HepG2 (cell line): Measurements from ENCODE around the gene TMEM220. TPM values are rescaled to one million over a fixed set of nuclear protein-coding genes. Genes with fewer than 3 reads are reported as not detected.

Source experiments
- FOXO1 ChIP-seq: sonication (generic); formaldehyde crosslinking; IDR thresholded peaks from 2 replicates; pipeline ENCODE4 v1.4.0; 2020; ENCODE audit warnings: missing genetic modification reagents
- HMG20A ChIP-seq: IDR thresholded peaks from 2 replicates; pipeline ENCODE4 v1.6.1; 2016; ENCODE audit warnings: borderline replicate concordance
- MAZ ChIP-seq, 2 experiments: sonication (generic) in 1 of 2; formaldehyde crosslinking in 1 of 2; IDR thresholded peaks; 2 replicates each; pipeline versions ENCODE4 v1.5.0 to v1.6.1; 2012 to 2020; ENCODE audit warnings: low read depth in 2 of 2, mild to moderate bottlenecking in 2 of 2, borderline replicate concordance in 1 of 2, improper control_type of control experiment in 1 of 2, low read length in 1 of 2, missing genetic modification reagents in 1 of 2, moderate library complexity in 1 of 2
- MIER2 ChIP-seq: IDR thresholded peaks from 2 replicates; pipeline ENCODE4 v1.6.1; 2016; ENCODE audit warnings: missing biosample characterization, missing genetic modification reagents
- MIER3 ChIP-seq: IDR thresholded peaks from 2 replicates; pipeline ENCODE4 v1.6.1; 2016; ENCODE audit warnings: missing compliant biosample characterization, borderline replicate concordance
- RAD51 ChIP-seq: fragments of 450-650 bp; IDR thresholded peaks from 2 replicates; pipeline ENCODE4 v1.6.1; 2016; ENCODE audit warnings: borderline replicate concordance
- RFX3 ChIP-seq: IDR thresholded peaks from 2 replicates; pipeline ENCODE4 v1.6.1; 2016; ENCODE audit warnings: missing biosample characterization, missing genetic modification reagents
- RORA ChIP-seq: sonication (generic); formaldehyde crosslinking; IDR thresholded peaks from 2 replicates; pipeline ENCODE4 v1.5.0; 2020; ENCODE audit warnings: mild to moderate bottlenecking, missing genetic modification reagents, moderate library complexity
- ZBTB3 ChIP-seq: sonication (generic); formaldehyde crosslinking; IDR thresholded peaks from 2 replicates; pipeline ENCODE4 v1.4.0; 2020; ENCODE audit warnings: low read depth, mild to moderate bottlenecking, moderate library complexity, missing genetic modification reagents, borderline replicate concordance
- ZFP36 ChIP-seq: fragments of 150-350 bp; IDR thresholded peaks from 2 replicates; pipeline ENCODE4 v1.6.1; 2018; ENCODE audit warnings: borderline replicate concordance, low read length, low read depth; ENCODE audit not compliant: partially characterized antibody
- ZNF543 ChIP-seq: sonication (generic); formaldehyde crosslinking; IDR thresholded peaks from 2 replicates; pipeline ENCODE4 v1.4.0; 2020; ENCODE audit warnings: mild to moderate bottlenecking, missing genetic modification reagents
- ZNF713 ChIP-seq: sonication (generic); formaldehyde crosslinking; IDR thresholded peaks from 2 replicates; pipeline ENCODE4 v1.4.0; 2020; ENCODE audit warnings: mild to moderate bottlenecking, missing genetic modification reagents
- ZNF773 ChIP-seq: sonication (generic); formaldehyde crosslinking; IDR thresholded peaks from 2 replicates; pipeline ENCODE4 v1.4.0; 2020; ENCODE audit warnings: missing genetic modification reagents, borderline replicate concordance
- polyA plus RNA-seq, 8 experiments: library from polyadenylated mRNA; depleted of rRNA in 3 of 8; stranded (reverse) in 7 of 8; unstranded in 1 of 8; fragments of >200 nt; fragmentation: Illumina TruSeq in 4 of 8; extraction: Trizol in 4 of 8; gene quantifications; 2 replicates each; pipeline versions ENCODE4 v1.2.1 to v1.2.3, GENCODE V29; 2011 to 2016; ENCODE audit warnings: low read depth in 4 of 8, missing spikeins in 1 of 8, mixed read lengths in 1 of 8; ENCODE audit not compliant: insufficient read depth in 1 of 8
- total RNA-seq, 5 experiments: library from RNA; depleted of rRNA; stranded (reverse); fragments of >200 nt; fragmentation: Illumina TruSeq; extraction: Trizol; gene quantifications; 2 replicates each; pipeline ENCODE4 v1.2.3, GENCODE V29; 2016; ENCODE audit warnings: low read depth in 1 of 5
- TF ChIP-seq, protein P1 (sequence below): IDR thresholded peaks from 2 replicates; pipeline ENCODE4 v1.6.1; 2016; ENCODE audit warnings: low read depth, missing genetic modification reagents, missing compliant biosample characterization
- TF ChIP-seq, protein P2 (sequence below): sonication (generic); formaldehyde crosslinking; IDR thresholded peaks from 2 replicates; pipeline ENCODE4 v1.4.0; 2020; ENCODE audit warnings: mild to moderate bottlenecking, missing genetic modification reagents

The TMEM220 gene
- total and polyA plus RNA-seq, 2 of the 13 experiments (the other 11 are each of a cell fraction or from before 2014, with no cell fraction given), result 1.3 to 2.2 TPM

DNA sequence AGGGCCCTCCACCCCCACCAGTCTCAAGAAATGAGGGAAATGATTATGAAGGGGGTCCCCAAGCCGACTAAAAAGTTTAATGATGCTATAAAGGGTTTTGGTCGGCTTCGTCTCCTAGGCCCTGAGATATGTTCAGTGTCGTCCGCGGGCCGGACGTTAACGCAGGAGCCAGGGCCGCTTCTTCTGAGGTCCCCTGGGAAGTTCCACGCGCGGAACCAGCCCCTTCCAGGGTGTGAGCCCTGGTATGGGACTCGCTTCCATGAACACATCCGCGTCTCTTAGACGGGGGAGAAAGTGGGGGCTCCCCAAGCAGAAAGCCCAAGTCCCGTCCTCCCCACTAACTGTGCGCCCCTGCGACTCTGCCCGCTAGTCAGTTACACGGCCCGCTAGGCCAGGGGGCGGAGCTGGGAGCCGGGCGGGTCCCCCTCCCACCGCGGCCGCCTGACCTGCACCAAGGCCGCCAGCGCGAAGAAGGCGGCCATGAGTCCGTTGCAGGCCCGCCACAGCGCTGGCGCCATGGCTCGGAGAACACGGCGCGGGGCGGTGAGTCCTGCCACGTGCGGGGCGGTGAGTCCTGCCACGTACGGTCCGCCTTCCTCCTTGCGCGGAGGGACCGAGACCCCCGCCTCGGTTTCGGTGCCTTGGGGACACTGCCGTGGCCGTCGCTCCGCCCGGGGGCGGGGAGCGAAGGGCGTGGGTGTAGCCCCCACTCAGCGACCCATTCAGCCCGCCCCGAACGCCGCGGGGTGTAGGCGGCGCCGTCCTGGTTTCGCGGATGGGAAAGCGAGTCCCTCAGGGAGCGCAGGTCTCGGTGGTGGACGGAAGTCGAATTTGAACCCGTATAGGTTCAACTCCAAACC lies at the start of gene TMEM220 (continued):
- TF ChIP-seq, protein P1, sequence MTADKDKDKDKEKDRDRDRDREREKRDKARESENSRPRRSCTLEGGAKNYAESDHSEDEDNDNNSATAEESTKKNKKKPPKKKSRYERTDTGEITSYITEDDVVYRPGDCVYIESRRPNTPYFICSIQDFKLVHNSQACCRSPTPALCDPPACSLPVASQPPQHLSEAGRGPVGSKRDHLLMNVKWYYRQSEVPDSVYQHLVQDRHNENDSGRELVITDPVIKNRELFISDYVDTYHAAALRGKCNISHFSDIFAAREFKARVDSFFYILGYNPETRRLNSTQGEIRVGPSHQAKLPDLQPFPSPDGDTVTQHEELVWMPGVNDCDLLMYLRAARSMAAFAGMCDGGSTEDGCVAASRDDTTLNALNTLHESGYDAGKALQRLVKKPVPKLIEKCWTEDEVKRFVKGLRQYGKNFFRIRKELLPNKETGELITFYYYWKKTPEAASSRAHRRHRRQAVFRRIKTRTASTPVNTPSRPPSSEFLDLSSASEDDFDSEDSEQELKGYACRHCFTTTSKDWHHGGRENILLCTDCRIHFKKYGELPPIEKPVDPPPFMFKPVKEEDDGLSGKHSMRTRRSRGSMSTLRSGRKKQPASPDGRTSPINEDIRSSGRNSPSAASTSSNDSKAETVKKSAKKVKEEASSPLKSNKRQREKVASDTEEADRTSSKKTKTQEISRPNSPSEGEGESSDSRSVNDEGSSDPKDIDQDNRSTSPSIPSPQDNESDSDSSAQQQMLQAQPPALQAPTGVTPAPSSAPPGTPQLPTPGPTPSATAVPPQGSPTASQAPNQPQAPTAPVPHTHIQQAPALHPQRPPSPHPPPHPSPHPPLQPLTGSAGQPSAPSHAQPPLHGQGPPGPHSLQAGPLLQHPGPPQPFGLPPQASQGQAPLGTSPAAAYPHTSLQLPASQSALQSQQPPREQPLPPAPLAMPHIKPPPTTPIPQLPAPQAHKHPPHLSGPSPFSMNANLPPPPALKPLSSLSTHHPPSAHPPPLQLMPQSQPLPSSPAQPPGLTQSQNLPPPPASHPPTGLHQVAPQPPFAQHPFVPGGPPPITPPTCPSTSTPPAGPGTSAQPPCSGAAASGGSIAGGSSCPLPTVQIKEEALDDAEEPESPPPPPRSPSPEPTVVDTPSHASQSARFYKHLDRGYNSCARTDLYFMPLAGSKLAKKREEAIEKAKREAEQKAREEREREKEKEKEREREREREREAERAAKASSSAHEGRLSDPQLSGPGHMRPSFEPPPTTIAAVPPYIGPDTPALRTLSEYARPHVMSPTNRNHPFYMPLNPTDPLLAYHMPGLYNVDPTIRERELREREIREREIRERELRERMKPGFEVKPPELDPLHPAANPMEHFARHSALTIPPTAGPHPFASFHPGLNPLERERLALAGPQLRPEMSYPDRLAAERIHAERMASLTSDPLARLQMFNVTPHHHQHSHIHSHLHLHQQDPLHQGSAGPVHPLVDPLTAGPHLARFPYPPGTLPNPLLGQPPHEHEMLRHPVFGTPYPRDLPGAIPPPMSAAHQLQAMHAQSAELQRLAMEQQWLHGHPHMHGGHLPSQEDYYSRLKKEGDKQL (CRISPR knock-in tag), result no peak
- no peak; the same call in 1 of the 2 replicates for TF ChIP-seq ZNF543 (CRISPR knock-in tag)
- TF ChIP-seq, protein P2, sequence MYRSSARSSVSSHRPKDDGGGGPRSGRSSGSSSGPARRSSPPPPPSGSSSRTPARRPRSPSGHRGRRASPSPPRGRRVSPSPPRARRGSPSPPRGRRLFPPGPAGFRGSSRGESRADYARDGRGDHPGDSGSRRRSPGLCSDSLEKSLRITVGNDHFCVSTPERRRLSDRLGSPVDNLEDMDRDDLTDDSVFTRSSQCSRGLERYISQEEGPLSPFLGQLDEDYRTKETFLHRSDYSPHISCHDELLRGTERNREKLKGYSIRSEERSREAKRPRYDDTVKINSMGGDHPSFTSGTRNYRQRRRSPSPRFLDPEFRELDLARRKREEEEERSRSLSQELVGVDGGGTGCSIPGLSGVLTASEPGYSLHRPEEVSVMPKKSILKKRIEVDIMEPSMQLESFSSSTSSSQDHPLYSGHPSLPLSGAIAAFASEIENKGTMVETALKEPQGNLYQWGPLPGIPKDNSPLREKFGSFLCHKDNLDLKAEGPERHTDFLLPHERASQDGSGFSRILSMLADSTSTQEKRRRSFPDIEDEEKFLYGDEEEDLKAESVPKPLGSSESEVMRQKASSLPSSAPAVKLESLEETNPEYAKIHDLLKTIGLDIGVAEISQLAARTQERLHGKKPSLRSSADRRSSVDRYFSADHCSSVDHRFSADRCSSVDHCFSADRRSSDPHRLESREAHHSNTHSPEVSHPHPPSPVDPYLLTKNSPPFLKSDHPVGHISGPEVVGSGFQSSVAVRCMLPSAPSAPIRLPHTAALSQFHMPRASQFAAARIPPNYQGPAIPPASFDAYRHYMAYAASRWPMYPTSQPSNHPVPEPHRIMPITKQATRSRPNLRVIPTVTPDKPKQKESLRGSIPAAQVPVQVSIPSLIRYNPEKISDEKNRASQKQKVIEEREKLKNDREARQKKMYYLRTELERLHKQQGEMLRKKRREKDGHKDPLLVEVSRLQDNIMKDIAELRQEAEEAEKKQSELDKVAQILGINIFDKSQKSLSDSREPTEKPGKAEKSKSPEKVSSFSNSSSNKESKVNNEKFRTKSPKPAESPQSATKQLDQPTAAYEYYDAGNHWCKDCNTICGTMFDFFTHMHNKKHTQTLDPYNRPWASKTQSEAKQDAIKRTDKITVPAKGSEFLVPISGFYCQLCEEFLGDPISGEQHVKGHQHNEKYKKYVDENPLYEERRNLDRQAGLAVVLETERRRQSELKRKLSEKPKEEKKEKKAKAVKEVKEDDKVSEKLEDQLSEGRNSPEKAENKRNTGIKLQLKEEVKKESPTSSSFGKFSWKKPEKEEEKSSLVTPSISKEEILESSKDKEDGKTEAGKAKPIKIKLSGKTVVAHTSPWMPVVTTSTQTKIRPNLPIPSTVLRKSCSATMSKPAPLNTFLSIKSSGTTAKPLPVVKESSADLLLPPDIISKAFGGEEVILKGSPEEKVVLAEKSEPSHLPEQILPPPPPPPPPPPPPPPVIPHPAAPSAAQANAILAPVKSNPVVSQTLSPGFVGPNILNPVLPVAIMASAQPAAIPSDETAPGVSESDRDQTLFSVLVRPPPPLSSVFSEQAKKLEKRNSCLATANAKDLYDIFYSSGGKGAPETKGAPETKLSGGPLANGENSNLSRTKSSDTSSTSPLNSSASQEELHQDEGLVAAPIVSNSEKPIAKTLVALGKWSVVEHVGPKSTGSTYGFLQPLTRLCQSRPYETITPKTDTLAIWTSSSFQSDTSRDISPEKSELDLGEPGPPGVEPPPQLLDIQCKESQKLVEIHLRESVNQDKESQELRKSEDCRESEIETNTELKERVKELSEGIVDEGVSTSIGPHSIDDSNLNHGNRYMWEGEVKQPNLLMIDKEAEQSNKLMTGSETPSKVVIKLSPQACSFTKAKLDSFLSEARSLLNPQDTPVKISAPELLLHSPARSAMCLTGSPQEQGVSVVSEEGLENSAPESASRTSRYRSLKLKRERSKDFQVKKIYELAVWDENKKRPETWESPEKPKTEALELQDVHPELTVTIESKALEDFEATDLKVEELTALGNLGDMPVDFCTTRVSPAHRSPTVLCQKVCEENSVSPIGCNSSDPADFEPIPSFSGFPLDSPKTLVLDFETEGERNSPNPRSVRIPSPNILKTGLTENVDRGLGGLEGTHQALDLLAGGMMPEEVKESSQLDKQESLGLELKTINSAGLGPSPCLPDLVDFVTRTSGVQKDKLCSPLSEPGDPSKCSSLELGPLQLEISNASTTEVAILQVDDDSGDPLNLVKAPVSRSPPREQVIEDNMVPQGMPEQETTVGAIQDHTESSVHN (CRISPR knock-in tag), result no peak
- no peak for TF ChIP-seq RFX3 (CRISPR knock-in tag)
- TF ChIP-seq MIER3 (CRISPR knock-in tag), result peak; percentile 21; the same call in 1 of the 2 replicates
- no peak for TF ChIP-seq ZBTB3 (CRISPR knock-in tag)
- TF ChIP-seq MIER2, result no peak
- TF ChIP-seq FOXO1 (CRISPR knock-in tag), result peak; percentile 77
- 0 out of 2 replicates have a peak, but pooled peaks have one; percentile 70 for TF ChIP-seq ZNF773
- TF ChIP-seq ZNF713 (CRISPR knock-in tag), result no peak
- no peak for TF ChIP-seq MAZ (IDR thresholded peaks at IDR 0.05; ENCODE audit: borderline replicate concordance, low read depth, low read length)
- peak; percentile 79 for TF ChIP-seq MAZ (CRISPR knock-in tag; IDR thresholded peaks at IDR 0.05; ENCODE audit: low read depth)
- no peak for TF ChIP-seq RAD51
- TF ChIP-seq RORA (CRISPR knock-in tag), result no peak
- no peak for TF ChIP-seq HMG20A (CRISPR knock-in tag)
- no peak for TF ChIP-seq ZFP36
